ENCODE measurements around the gene ADAMTS3.

DNA sequence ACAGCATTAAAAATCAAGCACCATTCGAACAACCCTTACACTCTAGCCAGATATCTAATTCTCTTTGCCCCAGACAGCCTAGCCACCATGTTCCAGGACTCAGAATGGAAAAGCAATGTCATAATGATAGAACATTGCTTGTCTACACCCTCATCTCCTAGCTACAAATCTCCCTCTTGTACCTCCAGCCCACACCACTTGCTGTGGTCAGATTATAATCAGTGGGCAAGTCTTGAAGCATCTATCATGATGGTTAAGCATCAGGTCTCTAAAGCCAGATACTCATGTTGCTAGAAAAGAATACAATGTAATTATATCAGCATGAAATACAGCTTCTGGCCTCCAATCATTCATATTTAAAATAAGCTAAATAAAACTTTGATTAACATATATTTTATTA is 268.9 kb downstream of the ADAMTS3 start:
- TF ChIP-seq RAD21 (IDR thresholded peaks at IDR 0.05; ENCODE audit: low read depth) = no peak
- TF ChIP-seq EP300 (IDR thresholded peaks at IDR 0.05; ENCODE audit: borderline replicate concordance) = no peak
- no peak for TF ChIP-seq YY1 (IDR thresholded peaks at IDR 0.05; ENCODE audit: low read depth)
- no peak for TF ChIP-seq TAF1 (IDR thresholded peaks at IDR 0.05; ENCODE audit: low read depth)
- TF ChIP-seq CREB1 (IDR thresholded peaks at IDR 0.05; ENCODE audit: low read depth) = no peak
- TF ChIP-seq, protein P1, sequence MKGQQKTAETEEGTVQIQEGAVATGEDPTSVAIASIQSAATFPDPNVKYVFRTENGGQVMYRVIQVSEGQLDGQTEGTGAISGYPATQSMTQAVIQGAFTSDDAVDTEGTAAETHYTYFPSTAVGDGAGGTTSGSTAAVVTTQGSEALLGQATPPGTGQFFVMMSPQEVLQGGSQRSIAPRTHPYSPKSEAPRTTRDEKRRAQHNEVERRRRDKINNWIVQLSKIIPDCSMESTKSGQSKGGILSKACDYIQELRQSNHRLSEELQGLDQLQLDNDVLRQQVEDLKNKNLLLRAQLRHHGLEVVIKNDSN (IDR thresholded peaks at IDR 0.05) = no peak
- TF ChIP-seq, protein P2, sequence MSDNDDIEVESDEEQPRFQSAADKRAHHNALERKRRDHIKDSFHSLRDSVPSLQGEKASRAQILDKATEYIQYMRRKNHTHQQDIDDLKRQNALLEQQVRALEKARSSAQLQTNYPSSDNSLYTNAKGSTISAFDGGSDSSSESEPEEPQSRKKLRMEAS (IDR thresholded peaks at IDR 0.05) = no peak
- TF ChIP-seq EGR1 (IDR thresholded peaks at IDR 0.05) = no peak
- no peak for TF ChIP-seq TCF12 (IDR thresholded peaks at IDR 0.05; ENCODE audit: low read depth)
- TF ChIP-seq, protein P3, sequence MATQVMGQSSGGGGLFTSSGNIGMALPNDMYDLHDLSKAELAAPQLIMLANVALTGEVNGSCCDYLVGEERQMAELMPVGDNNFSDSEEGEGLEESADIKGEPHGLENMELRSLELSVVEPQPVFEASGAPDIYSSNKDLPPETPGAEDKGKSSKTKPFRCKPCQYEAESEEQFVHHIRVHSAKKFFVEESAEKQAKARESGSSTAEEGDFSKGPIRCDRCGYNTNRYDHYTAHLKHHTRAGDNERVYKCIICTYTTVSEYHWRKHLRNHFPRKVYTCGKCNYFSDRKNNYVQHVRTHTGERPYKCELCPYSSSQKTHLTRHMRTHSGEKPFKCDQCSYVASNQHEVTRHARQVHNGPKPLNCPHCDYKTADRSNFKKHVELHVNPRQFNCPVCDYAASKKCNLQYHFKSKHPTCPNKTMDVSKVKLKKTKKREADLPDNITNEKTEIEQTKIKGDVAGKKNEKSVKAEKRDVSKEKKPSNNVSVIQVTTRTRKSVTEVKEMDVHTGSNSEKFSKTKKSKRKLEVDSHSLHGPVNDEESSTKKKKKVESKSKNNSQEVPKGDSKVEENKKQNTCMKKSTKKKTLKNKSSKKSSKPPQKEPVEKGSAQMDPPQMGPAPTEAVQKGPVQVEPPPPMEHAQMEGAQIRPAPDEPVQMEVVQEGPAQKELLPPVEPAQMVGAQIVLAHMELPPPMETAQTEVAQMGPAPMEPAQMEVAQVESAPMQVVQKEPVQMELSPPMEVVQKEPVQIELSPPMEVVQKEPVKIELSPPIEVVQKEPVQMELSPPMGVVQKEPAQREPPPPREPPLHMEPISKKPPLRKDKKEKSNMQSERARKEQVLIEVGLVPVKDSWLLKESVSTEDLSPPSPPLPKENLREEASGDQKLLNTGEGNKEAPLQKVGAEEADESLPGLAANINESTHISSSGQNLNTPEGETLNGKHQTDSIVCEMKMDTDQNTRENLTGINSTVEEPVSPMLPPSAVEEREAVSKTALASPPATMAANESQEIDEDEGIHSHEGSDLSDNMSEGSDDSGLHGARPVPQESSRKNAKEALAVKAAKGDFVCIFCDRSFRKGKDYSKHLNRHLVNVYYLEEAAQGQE (IDR thresholded peaks at IDR 0.05; ENCODE audit: low read depth) = no peak
- no peak for TF ChIP-seq FOXM1 (IDR thresholded peaks at IDR 0.05; ENCODE audit: borderline replicate concordance, low read depth)
